GM21423 (cell line): Measurements from ENCODE around the gene CLDND2.

Experiments
- ATAC-seq: cut with Tn5 transposase; IDR thresholded peaks from one replicate; pipeline ENCODE4 v1.9.1; 2021; ENCODE audit warnings: mild to moderate bottlenecking, moderate library complexity; ENCODE audit not compliant: unreplicated experiment

Gene CLDND2

GRCh38 chr19:51357952-51358351, 10.9 kb downstream of the CLDND2 start:
- ATAC-seq = no peak

- ATAC-seq = no peak
These were observed 12.5 kb downstream of the CLDND2 start for GRCh38 chr19:51356159-51356801.

GRCh38 chr19:51354742-51355148, 14.1 kb downstream of the CLDND2 start:
- no peak for ATAC-seq

- no peak for ATAC-seq
These were observed 14.6 kb downstream of the CLDND2 start for GRCh38 chr19:51354103-51354741.

GRCh38 chr19:51352783-51353360, 15.9 kb downstream of the CLDND2 start:
- no peak for ATAC-seq

GRCh38 chr19:51351266-51351990, 17.4 kb downstream of the CLDND2 start:
- ATAC-seq = no peak

- no peak for ATAC-seq
These were observed 21.4 kb downstream of the CLDND2 start for GRCh38 chr19:51347209-51347928.

GRCh38 chr19:51346742-51347141, 22.1 kb downstream of the CLDND2 start:
- ATAC-seq = no peak

- no peak for ATAC-seq
These were observed 23.7 kb downstream of the CLDND2 start for GRCh38 chr19:51345076-51345620.

GRCh38 chr19:51342631-51343569, 25.9 kb downstream of the CLDND2 start:
- ATAC-seq = no peak

- ATAC-seq = no peak
These were observed 26.7 kb downstream of the CLDND2 start, which contains the start of gene VSIG10L for GRCh38 chr19:51341976-51342580. Gene VSIG10L (minus strand): TSS chr19:51342139. CDS start chr19:51342124, 15 bp downstream.

- no peak for ATAC-seq
These were observed 27.7 kb downstream of the CLDND2 start for GRCh38 chr19:51341066-51341465.

GRCh38 chr19:51339687-51340656, 28.8 kb downstream of the CLDND2 start:
- peak; percentile 49 for ATAC-seq

- ATAC-seq = no peak
These were observed 29.5 kb downstream of the CLDND2 start for GRCh38 chr19:51339313-51339686.

GRCh38 chr19:51338563-51339312, 30.1 kb downstream of the CLDND2 start:
- ATAC-seq = peak; percentile 49

- no peak for ATAC-seq
These were observed 30.8 kb downstream of the CLDND2 start for GRCh38 chr19:51337861-51338562.
